Liver (tissue), 9 donors: Measurements from ENCODE around the gene MAPK6. TPM values are rescaled to one million over a fixed set of nuclear protein-coding genes. Genes with fewer than 3 reads are reported as not detected.

Experiments
- DNase-seq: peaks from one replicate; pipeline ENCODE4 v3.0.0-alpha.2; 2017; ENCODE audit warnings: low spot score
- H3K27ac ChIP-seq, 2 donors: one replicate each; pipeline ENCODE4 v1.7.0; 2013; ENCODE audit warnings: inconsistent platforms in 2 of 2, low read length in 2 of 2, control low read depth in 1 of 2, low read depth in 1 of 2, mild to moderate bottlenecking in 1 of 2
- H3K27me3 ChIP-seq, 4 donors: one replicate each; pipeline versions ENCODE4 v1.6.1 to v1.7.0; 2013; ENCODE audit warnings: low read length in 3 of 4, inconsistent platforms in 1 of 4, mild to moderate bottlenecking in 1 of 4, moderate library complexity in 1 of 4; ENCODE audit not compliant: control insufficient read depth in 4 of 4, insufficient read depth in 4 of 4
- H3K36me3 ChIP-seq, 4 donors: one replicate each; pipeline versions ENCODE4 v1.6.1 to v1.7.0; 2013; ENCODE audit warnings: low read length in 3 of 4, mild to moderate bottlenecking in 3 of 4, low read depth in 1 of 4, moderate library complexity in 1 of 4; ENCODE audit not compliant: control insufficient read depth in 4 of 4, insufficient read depth in 3 of 4
- H3K4me1 ChIP-seq, 4 donors: one replicate each; pipeline versions ENCODE4 v1.6.1 to v1.7.0; 2013; ENCODE audit warnings: low read length in 3 of 4, mild to moderate bottlenecking in 3 of 4, moderate library complexity in 1 of 4; ENCODE audit not compliant: control insufficient read depth in 4 of 4, insufficient read depth in 4 of 4
- H3K4me3 ChIP-seq, 3 donors: one replicate each; pipeline versions ENCODE4 v1.6.1 to v1.7.0; 2013; ENCODE audit warnings: low read length in 3 of 3, control low read depth in 1 of 3, low read depth in 1 of 3, mild to moderate bottlenecking in 1 of 3
- H3K9ac ChIP-seq, 2 donors: one replicate each; pipeline ENCODE4 v1.7.0; 2013; ENCODE audit warnings: low read length in 2 of 2, mild to moderate bottlenecking in 2 of 2, moderate library complexity in 2 of 2, control low read depth in 1 of 2, low read depth in 1 of 2
- H3K9me3 ChIP-seq, 4 donors: one replicate each; pipeline versions ENCODE4 v1.6.1 to v1.7.0; 2013; ENCODE audit warnings: low read length in 3 of 4; ENCODE audit not compliant: control insufficient read depth in 4 of 4
- ATF3 ChIP-seq: IDR thresholded peaks from 2 replicates; pipeline ENCODE4 v1.6.1; 2016; ENCODE audit warnings: antibody characterized with exemption
- EGR1 ChIP-seq, 2 donors: IDR thresholded peaks; 2 replicates each; pipeline ENCODE4 v1.6.1; 2016 to 2018; ENCODE audit warnings: antibody characterized with exemption in 2 of 2, low read depth in 2 of 2
- FOXA1 ChIP-seq: IDR thresholded peaks from 2 replicates; pipeline ENCODE4 v1.6.1; 2016; ENCODE audit warnings: antibody characterized with exemption
- FOXA2 ChIP-seq: IDR thresholded peaks from 2 replicates; pipeline ENCODE4 v1.6.1; 2016; ENCODE audit warnings: antibody characterized with exemption
- JUND ChIP-seq, 2 donors: IDR thresholded peaks; 2 replicates each; pipeline ENCODE4 v1.6.1; 2016; ENCODE audit warnings: antibody characterized with exemption in 2 of 2
- REST ChIP-seq: IDR thresholded peaks from 2 replicates; pipeline ENCODE4 v1.6.1; 2016; ENCODE audit warnings: antibody characterized with exemption, mild to moderate bottlenecking
- SP1 ChIP-seq: IDR thresholded peaks from 2 replicates; pipeline ENCODE4 v1.6.1; 2018; ENCODE audit warnings: antibody characterized with exemption, mild to moderate bottlenecking
- TAF1 ChIP-seq: conservative IDR thresholded peaks from 2 replicates; pipeline ENCODE4 v1.6.1; 2016; ENCODE audit warnings: antibody characterized with exemption, mild to moderate bottlenecking
- YY1 ChIP-seq: IDR thresholded peaks from 2 replicates; pipeline ENCODE4 v1.6.1; 2016; ENCODE audit warnings: antibody characterized with exemption, mild to moderate bottlenecking
- whole genome bisulfite sequencing: extraction: QIAGEN DNeasy Blood & Tissue Kit; methylation state at CpG from one replicate; pipeline ENCODE4 v1.1.7; 2013; 5-methylcytosine and 5-hydroxymethylcytosine counted together
- polyA plus RNA-seq, 2 donors: library from polyadenylated mRNA; stranded (reverse) in 1 of 2; unstranded in 1 of 2; fragments of 200-250 nt in 1 of 2; fragments of >200 nt in 1 of 2; fragmentation: Nextera tagmentation in 1 of 2; extraction: Ambion mirVana in 1 of 2; gene quantifications; one replicate each; pipeline versions ENCODE4 v1.2.1 to v1.2.3, GENCODE V29; 2013 to 2015
- total RNA-seq, 2 donors: library from RNA; depleted of rRNA; stranded (reverse); fragments of >200 nt; gene quantifications; one replicate each; pipeline ENCODE4 v1.2.3, GENCODE V29; 2014
- donor health status: healthy.
- donor health status: healthy.
- donor health status: healthy.
- donor health status: healthy.
- donor health status: healthy.

Gene MAPK6
- total and polyA plus RNA-seq, 4 donors: 9.7 to 47.8 (median 32.1) TPM

DNA sequence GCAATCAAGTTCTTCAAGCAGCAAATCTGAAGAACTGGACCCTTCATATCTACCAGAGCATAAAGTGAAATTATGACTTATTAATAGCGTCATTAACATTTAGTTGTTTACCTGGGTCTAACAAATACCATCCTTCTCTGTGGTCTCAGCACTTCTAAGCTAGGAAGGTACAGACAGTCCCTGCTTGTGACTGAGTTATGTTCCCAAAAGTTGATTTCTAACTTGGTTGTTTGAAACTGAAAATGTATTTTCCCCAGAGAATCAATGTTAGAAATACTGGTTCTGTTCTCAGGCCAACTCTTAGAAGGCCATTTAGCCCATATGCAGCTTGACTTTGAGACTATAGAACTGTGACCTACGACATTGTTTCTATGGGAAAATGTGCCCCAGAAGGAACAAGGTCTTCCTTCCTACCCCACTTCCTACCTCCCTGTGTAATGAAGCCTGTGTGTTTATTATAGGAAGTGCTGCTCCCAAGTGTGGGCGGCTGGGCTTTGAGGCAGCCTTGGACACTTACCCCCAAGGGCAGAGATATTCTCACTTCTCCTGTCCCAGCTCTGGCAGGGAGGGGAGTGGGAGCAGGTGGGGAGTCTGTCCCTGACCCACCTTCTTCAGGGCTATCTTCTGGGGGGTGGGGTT is 12.2 kb upstream of the MAPK6 start:
- Histone ChIP-seq H3K9ac (no peak overlapping the region), H3K36me3 (no peaks in the 10 kb centered on the region), H3K9me3 (no peaks in the 10 kb centered on the region), H3K4me1 (peaks cover 0 to 6% (median 0%) of the 10 kb centered on the region in 4 donors), H3K27ac (no peak overlapping the region), H3K4me3 (no peak overlapping the region), H3K27me3 (no peaks in the 10 kb centered on the region)
- 82% methylated on average over 3 of the region's 3 CpGs for WGBS
- no peak for TF ChIP-seq SP1
- TF ChIP-seq FOXA1: no peak
- no peak for TF ChIP-seq EGR1 (IDR thresholded peaks at IDR 0.05; ENCODE audit: low read depth in 2 of 2)
- no peak for TF ChIP-seq YY1
- no peak for TF ChIP-seq ATF3
- TF ChIP-seq FOXA2: no peak
- TF ChIP-seq TAF1: no peak
- no peak for DNase-seq

GRCh38 chr15:52008359-52008697 is 10.7 kb upstream of the MAPK6 start:
- no peaks in the 10 kb centered on the region for H3K36me3 ChIP-seq
- peak overlapping the region in 1 of 2 donors; percentile 28 for H3K27ac ChIP-seq
- no peak overlapping the region for H3K9ac ChIP-seq
- 90% methylated on average over 5 of the region's 5 CpGs for WGBS
- peaks cover 0 to 6% (median 0%) of the 10 kb centered on the region in 4 donors for H3K4me1 ChIP-seq
- no peak for TF ChIP-seq FOXA2
- no peak for TF ChIP-seq JUND (IDR thresholded peaks at IDR 0.05)
- H3K27me3 ChIP-seq: no peaks in the 10 kb centered on the region
- no peak for DNase-seq
- H3K9me3 ChIP-seq: no peaks in the 10 kb centered on the region
- H3K4me3 ChIP-seq: no peak overlapping the region

GRCh38 chr15:52008698-52009434 is 10.2 kb upstream of the MAPK6 start:
- no peak for DNase-seq
- Histone ChIP-seq H3K9ac (no peak overlapping the region), H3K4me1 (peaks cover 0 to 6% (median 0%) of the 10 kb centered on the region in 4 donors), H3K9me3 (no peaks in the 10 kb centered on the region), H3K36me3 (no peaks in the 10 kb centered on the region), H3K4me3 (no peak overlapping the region), H3K27ac (peak overlapping the region in 1 of 2 donors; percentile 28), H3K27me3 (no peaks in the 10 kb centered on the region)
- WGBS: 55% methylated on average over 2 of the region's 2 CpGs
- TF ChIP-seq YY1: no peak
- no peak for TF ChIP-seq FOXA1
- TF ChIP-seq REST: no peak
- no peak for TF ChIP-seq TAF1
- TF ChIP-seq ATF3: no peak
- no peak for TF ChIP-seq SP1
